Subcutaneous preadipocyte (primary cell): ENCODE data around the gene MBLAC1. TPM values are rescaled to one million over a fixed set of nuclear protein-coding genes. Genes with fewer than 3 reads are reported as not detected.

Source experiments
- small RNA-seq: library from RNA; depleted of rRNA; stranded (forward); fragments of <200 nt; gene quantifications from one replicate; pipeline ENCODE3, GENCODE V24; 2012
- total RNA-seq: library from RNA; depleted of rRNA; stranded (reverse); fragments of >200 nt; gene quantifications from 2 replicates; pipeline ENCODE4 v1.2.3, GENCODE V29; 2012

Gene MBLAC1
- total RNA-seq, result 0.73 and 1.6 TPM in 2 replicates

GRCh38 chr7:100126931-100127865 is at the start of gene MBLAC1:
Gene MBLAC1, plus strand, starts transcription at chr7:100126967. Its CDS starts 429 bp downstream, at chr7:100127396.

GRCh38 chr7:100081535-100082102 is 45.1 kb upstream of the MBLAC1 start, which contains the start of gene ZNF3:
Gene ZNF3, minus strand, starts transcription at chr7:100081723. Its CDS starts 4,366 bp downstream, at chr7:100077357.

GRCh38 chr7:100088621-100089457 is 37.9 kb upstream of the MBLAC1 start, which contains the start of gene COPS6:
Gene COPS6, plus strand, starts transcription at chr7:100088969. Its CDS starts 22 bp downstream, at chr7:100088991.

GRCh38 chr7:100101016-100101862 is 25.5 kb upstream of the MBLAC1 start, which contains the start of the genes AP4M1 and MCM7:
Gene AP4M1, plus strand, starts transcription at chr7:100101643. Its CDS starts 72 bp downstream, at chr7:100101715.
Gene MCM7, minus strand, starts transcription at chr7:100101397. Its CDS starts 103 bp downstream, at chr7:100101294.

GRCh38 chr7:100119072-100119969 is 7.4 kb upstream of the MBLAC1 start, which contains the start of the genes CNPY4 and TAF6:
Gene CNPY4, plus strand, starts transcription at chr7:100119634. Its CDS starts 111 bp downstream, at chr7:100119745.
Gene TAF6, minus strand, starts transcription at chr7:100119358. Its CDS starts 5,149 bp downstream, at chr7:100114209.

GRCh38 chr7:100148559-100149328 is 22.0 kb downstream of the MBLAC1 start, which contains the start of gene LAMTOR4:
Gene LAMTOR4, plus strand, starts transcription at chr7:100148918. Its CDS starts 55 bp downstream, at chr7:100148973.

GRCh38 chr7:100158229-100159098 is 31.7 kb downstream of the MBLAC1 start, which contains the start of gene TRAPPC14:
Gene TRAPPC14, minus strand, starts transcription at chr7:100158723. Its CDS starts 224 bp downstream, at chr7:100158499.

GRCh38 chr7:100177045-100178001 is 50.6 kb downstream of the MBLAC1 start, which contains the start of the genes GPC2 and STAG3:
Gene GPC2, minus strand, starts transcription at chr7:100177381. Its CDS starts 182 bp downstream, at chr7:100177199.
Gene STAG3, plus strand, starts transcription at chr7:100177918. Its CDS starts 2,639 bp downstream, at chr7:100180557.

Small RNA genes lying within 50 kb of the gene (small RNA-seq; reads per million reads assigned to genes)
- gene MIR106B (2,663 reads per million, percentile 100 among the genes with 10 or more reads in this experiment), gene MIR25 (637 reads per million, percentile 99 among the genes with 10 or more reads in this experiment), gene MIR93 (3,264 reads per million, percentile 100 among the genes with 10 or more reads in this experiment)

Other genes with a start within 250 kb of the MBLAC1 start
- under 0.01 TPM in 1 of 2 replicates, not detected in the other for gene OR2AE1, start 249.9 kb upstream of the MBLAC1 start, total RNA-seq
- gene TRIM4, start 207.4 kb upstream of the MBLAC1 start, total RNA-seq, result 20.9 and 22.3 TPM in 2 replicates
- 0.20 TPM in 1 of 2 replicates, not detected in the other for gene GJC3, start 197.3 kb upstream of the MBLAC1 start, total RNA-seq
- not detected in 2 replicates for gene AZGP1, start 150.9 kb upstream of the MBLAC1 start, total RNA-seq
- 33.1 and 36.0 TPM in 2 replicates for gene ZKSCAN1, start 111.4 kb upstream of the MBLAC1 start, total RNA-seq
- gene ZSCAN21, start 77.2 kb upstream of the MBLAC1 start, total RNA-seq, result 7.7 and 8.0 TPM in 2 replicates
- gene ZNF3, start 45.2 kb upstream of the MBLAC1 start, total RNA-seq, result 17.3 and 21.3 TPM in 2 replicates
- gene COPS6, start 38.0 kb upstream of the MBLAC1 start, total RNA-seq, result 53.6 and 65.9 TPM in 2 replicates
- 95.2 and 194 TPM in 2 replicates for gene MCM7, start 25.6 kb upstream of the MBLAC1 start, total RNA-seq
- 14.1 and 15.8 TPM in 2 replicates for gene AP4M1, start 25.3 kb upstream of the MBLAC1 start, total RNA-seq
- 34.2 and 44.2 TPM in 2 replicates for gene TAF6, start 7.6 kb upstream of the MBLAC1 start, total RNA-seq
- gene CNPY4, start 7.3 kb upstream of the MBLAC1 start, total RNA-seq, result 10.8 and 17.3 TPM in 2 replicates
- gene LAMTOR4, start 22.0 kb downstream of the MBLAC1 start, total RNA-seq, result 59.4 and 82.3 TPM in 2 replicates
- 7.3 and 10.0 TPM in 2 replicates for gene TRAPPC14, start 31.8 kb downstream of the MBLAC1 start, total RNA-seq
- gene GAL3ST4, start 41.6 kb downstream of the MBLAC1 start, total RNA-seq, result 1.8 and 3.7 TPM in 2 replicates
- gene GPC2, start 50.4 kb downstream of the MBLAC1 start, total RNA-seq, result 0.73 and 2.3 TPM in 2 replicates
- 0.73 and 1.6 TPM in 2 replicates for gene STAG3, start 51.0 kb downstream of the MBLAC1 start, total RNA-seq
- not detected in 2 replicates for gene PVRIG, start 93.0 kb downstream of the MBLAC1 start, total RNA-seq
- not detected in 2 replicates for gene SPDYE3, start 180.7 kb downstream of the MBLAC1 start, total RNA-seq
- gene PILRB, start 231.2 kb downstream of the MBLAC1 start, total RNA-seq, result 7.7 and 11.5 TPM in 2 replicates
- gene PILRA, start 246.5 kb downstream of the MBLAC1 start, total RNA-seq, result under 0.01 and 0.39 TPM in 2 replicates